Stimulated activated CD8-positive, alpha-beta memory T cell treated with anti-CD3 and anti-CD28 coated beads, Interleukin-4, amount 100 ng/mL, for 4 hours (primary cell): ENCODE data around the gene NHSL2.

Experiments
- DNase-seq, 2 donors: peaks; one replicate each; pipeline ENCODE4 v3.0.0-alpha.2; 2020; ENCODE audit warnings: low read depth in 2 of 2, low spot score in 1 of 2

The NHSL2 gene

GRCh38 chrX:72016881-72017783 is 106.5 kb downstream of the NHSL2 start:
- DNase-seq, result no peak

GRCh38 chrX:72018277-72019112 is 107.8 kb downstream of the NHSL2 start:
- peak; percentile 44 to 76 for DNase-seq

- no peak for DNase-seq
Measured at GRCh38 chrX:72019487-72019886, 108.8 kb downstream of the NHSL2 start.

DNA sequence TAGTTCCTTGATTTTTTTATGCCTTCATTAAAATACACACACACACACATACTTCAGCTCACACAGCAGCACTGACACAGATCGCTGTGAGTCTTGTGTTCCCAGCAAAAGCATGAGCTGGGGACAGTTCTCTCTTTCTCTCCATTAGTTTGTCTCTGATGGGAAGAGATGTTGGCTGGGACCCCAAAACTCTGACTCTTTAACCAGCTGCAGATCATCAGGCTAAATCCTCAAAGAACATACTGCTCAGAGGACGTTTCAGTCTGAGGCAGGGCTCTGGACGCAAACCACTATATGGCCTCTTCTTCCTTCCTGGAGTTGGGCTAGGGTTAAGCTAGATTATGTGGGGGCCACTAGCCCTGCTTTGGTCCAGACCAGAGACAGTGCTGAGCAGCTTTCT is 109.6 kb downstream of the NHSL2 start:
- no peak for DNase-seq

DNA sequence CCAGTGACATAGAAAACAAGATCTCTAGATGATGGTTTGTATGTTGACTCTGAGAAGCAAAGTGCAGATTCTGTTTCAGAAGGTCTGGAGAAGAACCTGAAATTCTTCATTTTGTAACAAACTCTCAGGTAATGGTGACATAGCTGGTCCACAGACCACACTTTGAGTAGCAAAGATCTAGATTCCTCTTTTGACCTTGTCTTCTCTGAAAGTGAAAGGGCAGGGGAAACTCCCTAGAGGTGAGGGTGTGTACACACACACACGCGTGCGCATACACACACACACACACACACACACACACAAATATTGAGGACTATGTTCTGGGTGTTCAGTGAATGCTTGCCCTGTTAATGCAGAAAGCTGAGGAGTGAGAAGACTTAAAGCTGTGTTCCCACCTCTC is 110.1 kb downstream of the NHSL2 start:
- DNase-seq, result no peak

DNA sequence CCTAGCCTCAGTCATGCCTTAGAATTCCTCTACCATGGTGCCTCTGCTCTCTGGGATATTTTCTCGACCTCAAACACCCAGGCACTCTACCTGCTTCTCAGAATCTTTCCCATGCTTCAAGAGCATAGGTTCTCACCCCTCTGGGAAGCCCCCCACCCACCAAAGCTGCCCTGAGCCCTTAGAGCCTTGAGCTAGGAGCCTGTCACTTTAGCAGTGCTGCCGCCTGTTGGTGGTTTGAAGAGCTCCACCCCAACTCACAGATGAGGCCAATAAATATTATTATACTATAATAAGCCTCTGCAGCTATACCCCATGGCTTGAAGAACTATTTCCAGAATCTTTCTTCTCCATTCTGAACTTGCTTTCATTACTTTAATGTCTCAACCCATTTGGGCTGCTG is 111.3 kb downstream of the NHSL2 start:
- DNase-seq, result no peak

DNA sequence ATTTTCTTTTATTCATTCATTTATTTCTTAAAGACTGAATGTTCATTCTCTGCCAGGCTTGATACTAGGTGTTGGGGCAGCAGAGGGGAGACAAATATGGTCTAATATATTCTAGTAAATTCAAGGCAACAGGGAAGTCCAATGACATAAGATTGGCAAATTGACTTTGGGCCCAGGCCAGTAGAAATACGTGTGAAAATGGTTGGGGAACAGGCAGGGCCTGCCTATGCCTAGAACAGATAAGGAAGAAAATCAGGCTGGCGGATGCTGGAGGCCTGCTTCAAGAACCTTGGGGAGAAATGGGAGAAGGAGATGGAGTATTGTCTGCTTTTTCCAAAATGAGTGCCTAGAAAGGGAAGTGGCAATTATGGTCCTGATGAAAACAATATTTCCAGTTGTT is 112.4 kb downstream of the NHSL2 start:
- no peak for DNase-seq

DNA sequence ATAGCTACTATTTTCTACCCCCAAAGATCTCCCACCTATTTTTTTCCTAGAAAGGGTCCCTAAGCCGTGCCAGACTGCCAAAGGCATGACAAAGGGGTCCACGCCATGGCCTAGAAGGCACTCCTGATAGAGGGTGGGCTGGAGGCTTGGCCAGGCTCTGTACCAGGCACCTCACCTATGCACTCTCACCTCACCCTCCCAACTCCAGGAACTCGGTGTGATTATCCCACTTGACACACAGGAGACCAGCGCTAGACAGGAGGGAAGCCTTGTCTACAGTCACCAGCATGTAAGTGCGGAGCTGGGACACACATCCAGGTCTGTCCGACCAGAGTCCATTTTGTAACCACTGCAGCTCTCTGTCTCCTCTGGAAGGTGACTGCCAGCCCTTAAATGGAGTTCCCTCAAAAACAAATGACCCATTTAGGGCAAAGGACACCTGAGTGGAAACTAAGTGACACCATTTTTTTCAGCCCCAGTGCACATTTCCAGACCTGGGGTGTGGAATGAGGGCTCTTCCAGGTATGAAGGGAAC is 114.7 kb downstream of the NHSL2 start:
- DNase-seq, result no peak

DNA sequence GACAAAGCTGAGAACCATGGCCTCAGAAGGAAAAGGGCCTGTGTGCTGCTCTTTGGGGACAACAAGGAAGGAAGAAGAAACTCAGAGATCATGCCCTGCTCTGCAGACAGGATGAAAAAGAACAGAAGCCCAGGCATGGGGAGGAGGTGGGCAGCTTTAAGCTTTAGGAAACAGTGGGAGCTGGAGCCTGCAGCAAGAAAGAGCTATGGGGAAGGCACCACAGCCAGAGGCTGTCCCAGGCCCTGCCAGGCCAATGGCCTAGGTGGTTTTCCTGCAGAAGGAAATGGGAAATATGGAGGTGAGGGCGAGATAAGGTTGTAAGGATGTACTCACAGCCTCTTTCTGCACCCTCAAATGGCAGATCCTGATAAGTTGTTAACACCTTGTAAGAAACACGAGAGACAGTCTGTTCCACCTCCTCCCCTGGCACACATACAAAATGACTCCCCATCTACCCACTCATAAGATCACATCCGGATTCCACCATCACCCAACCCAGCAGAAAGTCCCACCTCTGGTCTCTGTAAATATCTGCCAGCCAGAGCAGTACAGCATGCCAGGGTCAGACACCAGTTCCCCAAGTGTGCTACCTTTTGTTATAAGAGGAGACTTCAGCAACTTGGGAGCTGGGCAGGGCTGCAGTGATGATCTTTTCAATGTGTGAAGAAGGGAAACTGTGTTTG is 115.8 kb downstream of the NHSL2 start:
- no peak for DNase-seq

GRCh38 chrX:72027024-72027913 is 116.6 kb downstream of the NHSL2 start:
- no peak for DNase-seq

DNA sequence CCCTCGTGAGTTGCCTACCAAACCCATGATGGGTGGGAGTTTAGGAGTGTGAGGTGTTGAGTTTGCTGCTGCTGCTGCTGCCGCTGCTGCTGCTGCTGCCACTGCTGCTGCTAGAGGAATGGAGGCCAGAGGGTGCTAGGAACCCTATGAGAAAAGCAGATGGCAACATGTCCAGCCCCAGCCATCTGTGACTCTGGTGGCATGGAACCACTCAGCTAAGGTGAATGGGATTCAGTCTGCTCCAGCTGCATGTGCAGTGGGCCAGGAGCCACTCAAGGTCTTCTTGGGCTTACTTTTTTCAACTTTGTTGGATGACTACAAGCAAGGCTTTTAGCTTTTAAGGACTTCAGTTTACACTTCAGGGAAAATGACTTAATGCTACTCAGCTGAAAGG is 117.3 kb downstream of the NHSL2 start:
- DNase-seq, result no peak

GRCh38 chrX:72028701-72029470 is 118.2 kb downstream of the NHSL2 start:
- DNase-seq, result no peak

GRCh38 chrX:72029483-72030411 is 119.1 kb downstream of the NHSL2 start:
- no peak for DNase-seq

- no peak for DNase-seq
Measured at GRCh38 chrX:72030431-72030830, 119.8 kb downstream of the NHSL2 start.

GRCh38 chrX:72031118-72031517 is 120.5 kb downstream of the NHSL2 start:
- DNase-seq, result no peak

DNA sequence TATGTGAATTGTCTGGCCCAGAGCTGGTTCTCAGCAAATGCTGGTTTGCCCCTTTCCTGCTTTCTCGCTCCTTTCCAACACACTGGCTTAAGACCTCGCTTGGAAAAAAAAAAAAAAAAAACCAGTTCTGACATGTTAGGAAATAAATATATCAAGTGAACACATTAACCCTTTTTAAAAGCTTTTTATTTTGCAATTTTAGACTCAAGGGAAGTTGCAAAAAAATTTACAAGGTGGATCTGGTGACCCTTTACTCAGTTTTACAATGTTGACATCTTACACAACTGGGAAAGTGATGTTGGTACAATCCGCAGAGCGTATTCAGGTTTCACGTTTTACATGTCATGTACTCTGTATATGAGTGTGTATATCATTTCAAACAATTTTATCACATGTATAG is 121.0 kb downstream of the NHSL2 start:
- no peak for DNase-seq

- DNase-seq, result no peak
Measured at GRCh38 chrX:72037601-72038000, 127.0 kb downstream of the NHSL2 start.

DNA sequence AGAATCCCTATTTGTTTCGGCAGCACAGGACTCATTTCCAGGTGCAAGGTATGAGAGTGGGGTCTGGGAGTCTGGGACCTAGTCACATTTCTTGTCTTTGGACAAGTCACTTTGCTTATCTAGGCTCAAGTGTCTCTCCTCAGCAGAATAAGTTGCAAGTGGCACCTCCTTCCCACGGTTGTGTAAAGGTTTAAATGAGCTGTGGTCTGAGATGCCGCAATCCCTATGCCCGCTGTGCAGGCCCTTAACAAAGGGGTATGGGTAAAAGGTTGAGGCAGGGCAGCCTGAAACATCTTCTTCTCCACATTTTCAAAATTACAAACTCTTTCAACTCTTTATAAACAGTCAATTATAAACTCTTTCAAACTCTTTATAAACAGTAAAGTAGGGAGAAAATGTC is 127.4 kb downstream of the NHSL2 start:
- no peak for DNase-seq

GRCh38 chrX:72038868-72039267 is 128.2 kb downstream of the NHSL2 start:
- DNase-seq, result no peak
